HEK293 (cell line): Measurements from ENCODE around the gene MRPS22.
"Not testable (repeated sequence)": the region's sequence is repeated elsewhere in the genome, so short reads cannot be mapped to it uniquely, and the experiment has no call there.

Experiments used
- CTCF ChIA-PET: fragments of 350-600 bp; formaldehyde crosslinking; extraction: SDS; loops from one replicate; lab custom pipeline; 2021; ENCODE audit warnings: antibody characterized with exemption; lab: Yijun Ruan, JAX
- POLR2A ChIA-PET: fragments of 300-600 bp; formaldehyde crosslinking; extraction: SDS; loops from one replicate; lab custom pipeline; 2020; ENCODE audit warnings: antibody characterized with exemption, inconsistent platforms; lab: Yijun Ruan, JAX
- H3K27ac ChIP-seq: fragments of 200-500 bp; sonication (Bioruptor generic); 2 replicates; pipeline ENCODE4 v1.5.1; 2014; ENCODE audit warnings: low read depth, low read length, control low read depth, inconsistent platforms; ENCODE audit errors: extremely low read depth
- H3K36me3 ChIP-seq, 2 experiments: fragments of 200-500 bp in 1 of 2; sonication (Bioruptor generic) in 1 of 2; 1 replicate in 1 of 2; 2 replicates in 1 of 2; pipeline ENCODE4 v1.5.1; 2014 to 2017; ENCODE audit warnings: inconsistent platforms in 2 of 2, low read length in 2 of 2; ENCODE audit not compliant: control insufficient read depth in 2 of 2, insufficient read depth in 1 of 2
- H3K4me1 ChIP-seq: fragments of 200-500 bp; sonication (Bioruptor generic); 2 replicates; pipeline ENCODE4 v1.5.1; 2014; ENCODE audit warnings: mild to moderate bottlenecking, low read length, inconsistent platforms; ENCODE audit not compliant: control insufficient read depth, insufficient read depth
- H3K4me3 ChIP-seq: 2 replicates; pipeline ENCODE4 v1.5.1; 2011; ENCODE audit warnings: low read depth, mild to moderate bottlenecking, control low read depth, low read length, moderate library complexity
- H3K9me3 ChIP-seq: fragments of 200-500 bp; sonication (Bioruptor generic); 2 replicates; pipeline ENCODE4 v1.5.1; 2014; ENCODE audit warnings: low read depth, low read length, inconsistent platforms; ENCODE audit not compliant: control insufficient read depth, insufficient read depth
- CTCF ChIP-seq: fragments of 450-650 bp; formaldehyde crosslinking; IDR thresholded peaks from 2 replicates; pipeline ENCODE4 v1.5.1; 2016; ENCODE audit warnings: missing biosample characterization, missing genetic modification characterization
- GFI1B ChIP-seq: fragments of 450-650 bp; formaldehyde crosslinking; IDR thresholded peaks from 2 replicates; pipeline ENCODE4 v1.5.1; 2016; ENCODE audit warnings: missing biosample characterization, missing genetic modification characterization
- KLF9 ChIP-seq: fragments of 450-650 bp; formaldehyde crosslinking; IDR thresholded peaks from 2 replicates; pipeline ENCODE4 v1.5.1; 2016; ENCODE audit warnings: missing biosample characterization, missing genetic modification characterization, low read depth
- SP3 ChIP-seq: fragments of 450-650 bp; formaldehyde crosslinking; IDR thresholded peaks from 2 replicates; pipeline ENCODE4 v1.5.1; 2016; ENCODE audit warnings: missing biosample characterization, missing genetic modification characterization
- ZBTB44 ChIP-seq: fragments of 450-650 bp; IDR thresholded peaks from 2 replicates; pipeline ENCODE4 v1.5.1; 2018; ENCODE audit warnings: missing biosample characterization, mild to moderate bottlenecking, missing genetic modification characterization
- ZNF10 ChIP-seq: fragments of 450-650 bp; formaldehyde crosslinking; IDR thresholded peaks from 2 replicates; pipeline ENCODE4 v1.5.1; 2017; ENCODE audit warnings: missing biosample characterization, missing genetic modification characterization
- ZNF266 ChIP-seq: fragments of 450-650 bp; formaldehyde crosslinking; IDR thresholded peaks from 2 replicates; pipeline ENCODE4 v1.5.1; 2016; ENCODE audit warnings: missing biosample characterization, missing genetic modification characterization, low read depth
- ZNF335 ChIP-seq: fragments of 450-650 bp; formaldehyde crosslinking; conservative IDR thresholded peaks from 2 replicates; pipeline ENCODE4 v1.5.1; 2016; ENCODE audit warnings: missing biosample characterization, missing genetic modification characterization
- ZNF391 ChIP-seq: fragments of 450-650 bp; formaldehyde crosslinking; IDR thresholded peaks from 2 replicates; pipeline ENCODE4 v1.5.1; 2016; ENCODE audit warnings: low read depth, missing biosample characterization, missing genetic modification characterization, borderline replicate concordance
- ZNF529 ChIP-seq: fragments of 450-650 bp; formaldehyde crosslinking; IDR thresholded peaks from 2 replicates; pipeline ENCODE4 v1.5.1; 2017; ENCODE audit warnings: missing genetic modification characterization, missing biosample characterization; ENCODE audit not compliant: insufficient replicate concordance
- ZNF600 ChIP-seq: fragments of 450-650 bp; formaldehyde crosslinking; IDR thresholded peaks from 2 replicates; pipeline ENCODE4 v1.5.1; 2016; ENCODE audit warnings: missing biosample characterization, missing genetic modification characterization
- ZNF624 ChIP-seq: fragments of 450-650 bp; formaldehyde crosslinking; IDR thresholded peaks from 2 replicates; pipeline ENCODE4 v1.5.1; 2017; ENCODE audit warnings: missing biosample characterization, missing genetic modification characterization
- ZNF776 ChIP-seq: fragments of 450-650 bp; formaldehyde crosslinking; IDR thresholded peaks from 2 replicates; pipeline ENCODE4 v1.5.0; 2017; ENCODE audit warnings: missing biosample characterization, missing genetic modification characterization, borderline replicate concordance
- TF ChIP-seq, protein P1 (sequence below): fragments of 450-650 bp; formaldehyde crosslinking; conservative IDR thresholded peaks from 2 replicates; pipeline ENCODE4 v1.5.1; 2016; ENCODE audit warnings: low read depth, missing biosample characterization, missing genetic modification characterization

Gene MRPS22

GRCh38 chr3:139382291-139382690 lies 38.5 kb downstream of the MRPS22 start:
- peaks cover 4 to 73% of the 10 kb centered on the region in 2 experiments; a peak in 2 of 3 replicates for H3K36me3 ChIP-seq
- POLR2A ChIA-PET, H3K27ac ChIP-seq, H3K4me1 ChIP-seq, H3K4me3 ChIP-seq, CTCF ChIA-PET, H3K9me3 ChIP-seq: not testable (repeated sequence)
- TF ChIP-seq ZNF10 (tag by site-specific recombination): 0 out of 2 replicates have a peak, but pooled peaks have one; percentile 11

DNA sequence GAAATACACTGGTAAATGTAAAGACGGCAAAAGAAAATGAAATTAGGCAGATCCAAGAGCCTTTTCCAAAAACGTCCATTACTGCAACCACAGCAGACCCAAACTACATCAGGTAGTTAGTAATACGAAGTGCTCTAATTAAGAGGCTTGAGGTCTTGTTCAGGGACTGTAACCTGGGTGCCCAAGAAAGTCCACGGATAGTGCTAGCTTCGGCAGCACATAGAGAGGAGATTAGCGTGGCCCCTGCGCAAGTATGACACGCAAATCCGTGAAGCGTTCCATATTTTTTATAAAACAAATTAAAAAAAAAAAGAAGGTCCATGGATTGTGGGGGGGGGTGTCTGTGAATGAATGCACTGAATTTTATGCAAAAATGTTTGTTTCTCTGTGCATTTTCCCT lies 44.3 kb downstream of the MRPS22 start:
- Histone ChIP-seq H3K27ac (no peak overlapping the region), H3K4me3 (peak overlapping the region; percentile 99), H3K9me3 (no peaks in the 10 kb centered on the region), H3K4me1 (no peaks in the 10 kb centered on the region), H3K36me3 (peaks cover 0 to 17% of the 10 kb centered on the region in 2 experiments; a peak in 1 of 3 replicates)
- POLR2A ChIA-PET: no interaction called here
- CTCF ChIA-PET: no interaction called here
- TF ChIP-seq SP3 (tag by site-specific recombination): no peak
- TF ChIP-seq ZNF266 (tag by site-specific recombination): no peak
- TF ChIP-seq CTCF: no peak

GRCh38 chr3:139388821-139389551 lies 45.2 kb downstream of the MRPS22 start:
- peak overlapping the region; percentile 58 for H3K27ac ChIP-seq
- H3K4me1 ChIP-seq: no peaks in the 10 kb centered on the region
- H3K4me3 ChIP-seq: peak overlapping the region; percentile 99
- no peaks in the 10 kb centered on the region for H3K9me3 ChIP-seq
- TF ChIP-seq ZNF600 (no peak), ZNF391 (tag by site-specific recombination) (peak; percentile 27; the same call in 1 of the 2 replicates), GFI1B (no peak), ZNF529 (tag by site-specific recombination) (no peak), KLF9 (tag by site-specific recombination) (no peak), ZNF776 (no peak), ZNF624 (tag by site-specific recombination) (no peak), ZBTB44 (tag by site-specific recombination) (no peak), ZNF335 (tag by site-specific recombination) (peak; percentile 91; the same call in 1 of the 2 replicates)
- TF ChIP-seq, protein P1, sequence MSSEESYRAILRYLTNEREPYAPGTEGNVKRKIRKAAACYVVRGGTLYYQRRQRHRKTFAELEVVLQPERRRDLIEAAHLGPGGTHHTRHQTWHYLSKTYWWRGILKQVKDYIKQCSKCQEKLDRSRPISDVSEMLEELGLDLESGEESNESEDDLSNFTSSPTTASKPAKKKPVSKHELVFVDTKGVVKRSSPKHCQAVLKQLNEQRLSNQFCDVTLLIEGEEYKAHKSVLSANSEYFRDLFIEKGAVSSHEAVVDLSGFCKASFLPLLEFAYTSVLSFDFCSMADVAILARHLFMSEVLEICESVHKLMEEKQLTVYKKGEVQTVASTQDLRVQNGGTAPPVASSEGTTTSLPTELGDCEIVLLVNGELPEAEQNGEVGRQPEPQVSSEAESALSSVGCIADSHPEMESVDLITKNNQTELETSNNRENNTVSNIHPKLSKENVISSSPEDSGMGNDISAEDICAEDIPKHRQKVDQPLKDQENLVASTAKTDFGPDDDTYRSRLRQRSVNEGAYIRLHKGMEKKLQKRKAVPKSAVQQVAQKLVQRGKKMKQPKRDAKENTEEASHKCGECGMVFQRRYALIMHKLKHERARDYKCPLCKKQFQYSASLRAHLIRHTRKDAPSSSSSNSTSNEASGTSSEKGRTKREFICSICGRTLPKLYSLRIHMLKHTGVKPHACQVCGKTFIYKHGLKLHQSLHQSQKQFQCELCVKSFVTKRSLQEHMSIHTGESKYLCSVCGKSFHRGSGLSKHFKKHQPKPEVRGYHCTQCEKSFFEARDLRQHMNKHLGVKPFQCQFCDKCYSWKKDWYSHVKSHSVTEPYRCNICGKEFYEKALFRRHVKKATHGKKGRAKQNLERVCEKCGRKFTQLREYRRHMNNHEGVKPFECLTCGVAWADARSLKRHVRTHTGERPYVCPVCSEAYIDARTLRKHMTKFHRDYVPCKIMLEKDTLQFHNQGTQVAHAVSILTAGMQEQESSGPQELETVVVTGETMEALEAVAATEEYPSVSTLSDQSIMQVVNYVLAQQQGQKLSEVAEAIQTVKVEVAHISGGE (tag by site-specific recombination): peak; percentile 21; the same call in 1 of the 2 replicates
- POLR2A ChIA-PET: interaction anchor here (0.9 to 1.2 kb wide), 2 partner anchors 25 to 43 kb away, joined by 3 to 4 read pairs; no protein-coding TSS in a partner anchor
- peaks cover 0 to 11% of the 10 kb centered on the region in 2 experiments; a peak in 1 of 3 replicates for H3K36me3 ChIP-seq
- CTCF ChIA-PET: interaction anchor here (0.7 to 1.3 kb wide), 2 partner anchors 10 to 35 kb away, joined by 3 to 4 read pairs; no protein-coding TSS in a partner anchor
